Measurements from ENCODE around the gene LPAR3.

Gene LPAR3

GRCh38 chr1:84774669-84775534, 118.1 kb downstream of the LPAR3 start:
- H3K4me3 ChIP-seq (ENCODE audit: low read length), result no peak overlapping the region
- TF ChIP-seq CTCF (IDR thresholded peaks at IDR 0.05; ENCODE audit: insufficient read depth, low read depth, low read length, missing control alignments), result no peak
- no peak for DNase-seq (ENCODE audit: low read depth)

- H3K4me3 ChIP-seq (ENCODE audit: low read length), result no peak overlapping the region
- no peak for DNase-seq (ENCODE audit: low read depth)
- TF ChIP-seq CTCF (IDR thresholded peaks at IDR 0.05; ENCODE audit: insufficient read depth, low read depth, low read length, missing control alignments), result no peak
Observed at GRCh38 chr1:84773933-84774497, 119.0 kb downstream of the LPAR3 start.

GRCh38 chr1:84773195-84773594, 119.8 kb downstream of the LPAR3 start:
- no peak for TF ChIP-seq CTCF (IDR thresholded peaks at IDR 0.05; ENCODE audit: insufficient read depth, low read depth, low read length, missing control alignments)
- no peak overlapping the region for H3K4me3 ChIP-seq (ENCODE audit: low read length)
- peak; percentile 86 for DNase-seq (ENCODE audit: low read depth)

- DNase-seq (ENCODE audit: low read depth), result peak; percentile 90
- no peak overlapping the region for H3K4me3 ChIP-seq (ENCODE audit: low read length)
Observed at GRCh38 chr1:84772428-84772943, 120.5 kb downstream of the LPAR3 start.

GRCh38 chr1:84771895-84772294, 121.1 kb downstream of the LPAR3 start:
- no peak for DNase-seq (ENCODE audit: low read depth)
- no peak overlapping the region for H3K4me3 ChIP-seq (ENCODE audit: low read length)
- TF ChIP-seq CTCF (IDR thresholded peaks at IDR 0.05; ENCODE audit: insufficient read depth, low read depth, low read length, missing control alignments), result no peak

More at GRCh38 chr1:84772428-84772943, 120.5 kb downstream of the LPAR3 start:
- TF ChIP-seq CTCF (IDR thresholded peaks at IDR 0.05; ENCODE audit: insufficient read depth, low read depth, low read length, missing control alignments), result peak; percentile 97

GRCh38 chr1:84770481-84770880, 122.5 kb downstream of the LPAR3 start:
- H3K4me3 ChIP-seq (ENCODE audit: low read length), result no peak overlapping the region
- DNase-seq (ENCODE audit: low read depth), result no peak
- no peak for TF ChIP-seq CTCF (IDR thresholded peaks at IDR 0.05; ENCODE audit: insufficient read depth, low read depth, low read length, missing control alignments)
